Right lobe of liver (tissue), 4 donors: ENCODE results near the gene MCM6.

ENCODE experiments used
- CTCF ChIP-seq, 4 donors: fragments of 200-600 bp in 3 of 4; fragments of 450-650 bp in 1 of 4; IDR thresholded peaks; one replicate each; pipeline versions ENCODE4 v1.5.1 to v1.8.0; 2016 to 2022; ENCODE audit warnings: antibody characterized with exemption in 4 of 4, mild to moderate bottlenecking in 2 of 4
- POLR2A ChIP-seq: fragments of 450-650 bp; IDR thresholded peaks from one replicate; pipeline ENCODE4 v1.6.1; 2017; ENCODE audit warnings: antibody characterized with exemption, mild to moderate bottlenecking
- donor health status: DM: no; HTN: no; CAD: no.
- donor health status: DM: no; HTN: no; CAD: no.
- donor health status: DM: no; HTN: yes; CAD: no.

DNA sequence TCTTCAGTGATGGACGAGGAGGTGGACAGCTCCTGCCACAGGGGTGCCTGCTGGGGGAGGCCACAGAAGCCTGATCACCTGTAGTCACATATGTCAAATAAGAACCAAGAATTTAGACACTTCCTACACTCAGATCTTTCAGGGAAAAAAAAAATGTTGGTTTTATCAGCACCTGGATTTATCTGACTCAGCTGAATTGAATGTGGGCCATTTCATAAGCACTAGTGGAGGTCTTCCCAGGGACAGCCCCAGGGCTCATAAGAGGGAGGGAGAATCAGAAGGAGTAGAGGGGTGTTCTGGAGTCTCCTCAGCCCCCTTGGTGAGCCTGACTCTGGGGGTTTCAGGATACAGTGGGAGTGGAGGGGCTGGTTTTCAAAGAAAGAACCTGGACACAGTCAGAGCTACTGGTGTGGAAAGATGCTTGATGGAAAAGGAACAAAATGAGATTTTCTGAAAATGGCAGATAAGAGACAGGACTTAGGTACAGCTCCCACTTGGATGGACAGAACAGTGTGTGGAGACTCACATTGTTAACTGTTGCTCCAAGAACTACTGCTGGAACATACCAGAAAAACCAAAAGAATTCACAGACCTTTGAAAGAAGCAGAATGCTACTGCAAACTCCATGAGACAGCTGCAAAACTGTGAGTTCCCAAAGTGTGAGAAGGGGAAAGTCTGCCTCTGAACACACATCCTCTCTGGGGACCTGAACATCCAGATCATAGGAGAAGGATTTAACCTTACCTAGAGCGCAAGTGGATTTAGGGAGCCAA is 84.6 kb downstream of the MCM6 start:
- TF ChIP-seq POLR2A (no peak), CTCF (IDR thresholded peaks at IDR 0.05) (no peak)
